CD14-positive monocyte (primary cell): ENCODE data around the gene MBNL2. TPM values are rescaled to one million over a fixed set of nuclear protein-coding genes. Genes with fewer than 3 reads are reported as not detected.

Source experiments
- DNase-seq, 3 donors: peaks; one replicate each; pipeline ENCODE4 v3.0.0-alpha.2; 2011 to 2022
- H2AFZ ChIP-seq: 2 replicates; pipeline ENCODE4 v1.6.0; 2012; ENCODE audit warnings: mild to moderate bottlenecking, low read depth, low read length, inconsistent platforms; ENCODE audit not compliant: insufficient read depth, poor library complexity, severe bottlenecking
- H3K27ac ChIP-seq, 2 donors: 1 replicate in 1 of 2; 2 replicates in 1 of 2; pipeline ENCODE4 v1.5.1; 2012 to 2013; ENCODE audit warnings: low read length in 2 of 2, control low read depth in 1 of 2, inconsistent platforms in 1 of 2, low read depth in 1 of 2, mild to moderate bottlenecking in 1 of 2
- H3K27me3 ChIP-seq, 2 donors: one replicate each; pipeline versions ENCODE4 v1.6.0 to v1.6.1; 2011 to 2013; ENCODE audit warnings: low read length in 2 of 2; ENCODE audit not compliant: control insufficient read depth in 2 of 2, insufficient read depth in 2 of 2
- H3K36me3 ChIP-seq, 2 donors: replicated peaks in 1 of 2; 1 replicate in 1 of 2; 2 replicates in 1 of 2; pipeline versions ENCODE4 v1.5.1 to v1.6.1; 2012 to 2013; ENCODE audit warnings: low read length in 2 of 2, control low read depth in 1 of 2, inconsistent platforms in 1 of 2, mild to moderate bottlenecking in 1 of 2; ENCODE audit not compliant: insufficient read depth in 2 of 2, control insufficient read depth in 1 of 2
- H3K4me1 ChIP-seq, 2 donors: 1 replicate in 1 of 2; 2 replicates in 1 of 2; pipeline versions ENCODE4 v1.5.1 to v1.6.1; 2012 to 2013; ENCODE audit warnings: low read length in 2 of 2, control low read depth in 1 of 2, inconsistent platforms in 1 of 2, mild to moderate bottlenecking in 1 of 2, moderate library complexity in 1 of 2; ENCODE audit not compliant: insufficient read depth in 2 of 2, control insufficient read depth in 1 of 2
- H3K4me2 ChIP-seq: replicated peaks from 2 replicates; pipeline ENCODE3; 2012; ENCODE audit warnings: low read length, moderate library complexity, mild to moderate bottlenecking; ENCODE audit not compliant: poor library complexity, severe bottlenecking; ENCODE audit errors: extremely low read depth
- H3K4me3 ChIP-seq, 3 experiments: fragments of 200-600 bp in 1 of 3; sonication (generic) in 1 of 3; replicated peaks in 1 of 3; 1 replicate in 2 of 3; 2 replicates in 1 of 3; pipeline ENCODE4 v1.5.1; 2011 to 2013; ENCODE audit warnings: low read length in 3 of 3, mild to moderate bottlenecking in 3 of 3, control low read depth in 2 of 3, low read depth in 2 of 3, inconsistent platforms in 1 of 3, moderate library complexity in 1 of 3
- H3K79me2 ChIP-seq: 2 replicates; pipeline ENCODE4 v1.6.0; 2012; ENCODE audit warnings: mild to moderate bottlenecking, control low read depth, inconsistent platforms, low read length, moderate library complexity; ENCODE audit not compliant: insufficient read depth
- H3K9ac ChIP-seq: 2 replicates; pipeline ENCODE4 v1.6.0; 2017; ENCODE audit warnings: low read length, mild to moderate bottlenecking; ENCODE audit not compliant: insufficient read depth, poor library complexity, severe bottlenecking
- H3K9me3 ChIP-seq, 2 donors: replicated peaks in 1 of 2; 1 replicate in 1 of 2; 2 replicates in 1 of 2; pipeline versions ENCODE4 v1.5.1 to v1.6.1; 2012 to 2013; ENCODE audit warnings: low read length in 2 of 2, control low read depth in 1 of 2; ENCODE audit not compliant: control insufficient read depth in 1 of 2, insufficient read depth in 1 of 2
- H4K20me1 ChIP-seq: 2 replicates; pipeline ENCODE4 v1.6.0; 2012; ENCODE audit warnings: mild to moderate bottlenecking, low read length, control low read depth, moderate library complexity; ENCODE audit not compliant: insufficient read depth
- H3K27ac Mint-ChIP-seq, 7 donors: one replicate each; pipeline ENCODE4 v1.8.0; 2020; ENCODE audit warnings: mild to moderate bottlenecking in 7 of 7, mixed read lengths in 7 of 7, moderate library complexity in 6 of 7, inconsistent platforms in 2 of 7
- H3K27me3 Mint-ChIP-seq, 3 donors: one replicate each; pipeline ENCODE4 v1.8.0; 2021 to 2022; ENCODE audit warnings: low read depth in 3 of 3, mild to moderate bottlenecking in 3 of 3, mixed read lengths in 3 of 3, moderate library complexity in 3 of 3, inconsistent platforms in 1 of 3
- H3K36me3 Mint-ChIP-seq, 2 donors: one replicate each; pipeline ENCODE4 v1.8.0; 2020; ENCODE audit warnings: mixed read lengths in 2 of 2, inconsistent platforms in 1 of 2, mild to moderate bottlenecking in 1 of 2
- H3K4me1 Mint-ChIP-seq: one replicate; pipeline ENCODE4 v1.8.0; 2020; ENCODE audit warnings: mild to moderate bottlenecking, mixed read lengths
- H3K4me3 Mint-ChIP-seq, 2 donors: one replicate each; pipeline ENCODE4 v1.8.0; 2020; ENCODE audit warnings: mild to moderate bottlenecking in 2 of 2, mixed read lengths in 2 of 2, moderate library complexity in 1 of 2
- H3K9me3 Mint-ChIP-seq, 7 donors: one replicate each; pipeline ENCODE4 v1.8.0; 2020 to 2022; ENCODE audit warnings: mixed read lengths in 7 of 7, mild to moderate bottlenecking in 6 of 7, moderate library complexity in 6 of 7, inconsistent platforms in 2 of 7
- CTCF ChIP-seq: fragments of 200-600 bp; IDR thresholded peaks from one replicate; pipeline ENCODE4 v1.8.0; 2022; ENCODE audit warnings: antibody characterized with exemption, mild to moderate bottlenecking
- WGBS: methylation state at CpG from one replicate; pipeline ENCODE4 v1.1.5; 2013; ENCODE audit warnings: missing lambda C conversion rate; ENCODE audit not compliant: insufficient coverage; 5-methylcytosine and 5-hydroxymethylcytosine counted together
- intact Hi-C, 2 donors: fragments of 100-400 bp; cut with micrococcal nuclease; formaldehyde crosslinking; loops; one replicate each; pipeline versions ENCODE4 v1.15.0 to v1.15.1; 2023
- polyA plus RNA-seq, 3 donors: library from polyadenylated mRNA; depleted of rRNA in 1 of 3; unstranded in 2 of 3; stranded (reverse) in 1 of 3; fragments of 300-500 nt in 2 of 3; fragments of >200 nt in 1 of 3; fragmentation: Illumina TruSeq in 2 of 3; gene quantifications; 1 replicate in 2 of 3; 2 replicates in 1 of 3; pipeline ENCODE4 v1.2.3, GENCODE V29; 2012 to 2021

Gene MBNL2
- polyA plus RNA-seq, 3 donors: 8.5 to 15.5 (median 13.4) TPM

- Histone ChIP-seq H3K79me2 (peaks cover 37% of the 10 kb centered on the region), H3K27me3 (no peaks in the 10 kb centered on the region), H4K20me1 (peaks cover 9% of the 10 kb centered on the region), H3K27ac (peak within 1 kb of the TSS; percentile 89 to 99), H3K9me3 (no peaks in the 10 kb centered on the region), H3K9ac (peak within 1 kb of the TSS; percentile 98), H3K4me2 (peak within 1 kb of the TSS; percentile 82), H2AFZ (peak within 1 kb of the TSS; percentile 90), H3K36me3 (no peaks in the 10 kb centered on the region), H3K4me1 (peaks cover 16 to 30% of the 10 kb centered on the region in 2 donors), H3K4me3 (peak within 1 kb of the TSS; percentile 66 to 97 (median 90))
- intact Hi-C loops: loop anchor here (5.0 to 10.0 kb wide), 4 partner anchors 49 to 1757 kb away; partner anchors contain the start of genes MBNL2 (in 2 of the 2) and DNAJC3 (in 1 of the 2)
- no peaks in the 10 kb centered on the region for H3K9me3 Mint-ChIP-seq
- H3K36me3 Mint-ChIP-seq: peaks cover 0 to 6% of the 10 kb centered on the region in 2 donors
- no peak for TF ChIP-seq CTCF
- peaks cover 31% of the 10 kb centered on the region for H3K4me1 Mint-ChIP-seq
- peak; percentile 77 to 88 (median 80) for DNase-seq
- H3K27ac Mint-ChIP-seq: peak within 1 kb of the TSS; percentile 98 to 100 (median 100)
- WGBS: under 1% methylated on average over 90 of the region's 94 CpGs
- H3K4me3 Mint-ChIP-seq: peak within 1 kb of the TSS; percentile 94 to 98
- H3K27me3 Mint-ChIP-seq: peaks cover 0 to 4% (median 3%) of the 10 kb centered on the region in 3 donors
Measured at GRCh38 chr13:97433727-97434396, 211.7 kb downstream of the MBNL2 start, which contains the start of gene RAP2A. RAP2A (plus strand) TSS chr13:97434169; CDS start chr13:97434471, 302 bp downstream.

- peaks cover 37% of the 10 kb centered on the region for H3K79me2 ChIP-seq
- no peaks in the 10 kb centered on the region for H3K27me3 ChIP-seq
- no peaks in the 10 kb centered on the region for H3K9me3 ChIP-seq
- peaks cover 0 to under 1% of the 10 kb centered on the region in 2 donors for H3K36me3 ChIP-seq
- 0% methylated on average over 49 of the region's 60 CpGs for WGBS
- H3K9ac ChIP-seq: peak overlapping the region; percentile 49
- Mint-ChIP-seq H3K27me3 (peaks cover 0 to 4% (median 3%) of the 10 kb centered on the region in 3 donors), H3K4me3 (peak overlapping the region; percentile 89 to 95), H3K36me3 (peaks cover 0 to 6% of the 10 kb centered on the region in 2 donors), H3K4me1 (peaks cover 28% of the 10 kb centered on the region), H3K9me3 (no peaks in the 10 kb centered on the region), H3K27ac (peak overlapping the region; percentile 43 to 91 (median 83))
- H2AFZ ChIP-seq: peak overlapping the region; percentile 82
- H4K20me1 ChIP-seq: peaks cover 9% of the 10 kb centered on the region
- peaks cover 16 to 30% of the 10 kb centered on the region in 2 donors for H3K4me1 ChIP-seq
- peak overlapping the region; percentile 18 to 65 for H3K27ac ChIP-seq
- TF ChIP-seq CTCF: no peak
- peak overlapping the region; percentile 74 for H3K4me2 ChIP-seq
- peak; percentile 4 to 34 (median 11) for DNase-seq
- peak overlapping the region; percentile 66 to 97 (median 78) for H3K4me3 ChIP-seq
- intact Hi-C loops: loop anchor here (5.0 to 10.0 kb wide), 4 partner anchors 50 to 1757 kb away; partner anchors contain the start of genes MBNL2 (in 2 of the 2) and DNAJC3 (in 1 of the 2)
Measured at GRCh38 chr13:97434397-97435201, 212.5 kb downstream of the MBNL2 start.
